H1 (cell line): Measurements from ENCODE around the gene NKX2-4. TPM values are rescaled to one million over a fixed set of nuclear protein-coding genes. Genes with fewer than 3 reads are reported as not detected.

Source experiments
- CTCF ChIA-PET: fragments of 300-600 bp; sonication (Branson Sonifier 250); formaldehyde crosslinking; loops from one replicate; lab custom pipeline; 2021; ENCODE audit not compliant: partially characterized antibody; lab: Charles Lee
- POLR2A ChIA-PET: fragments of 300-600 bp; sonication (Branson Sonifier 250); formaldehyde crosslinking; loops from one replicate; lab custom pipeline; 2021; ENCODE audit warnings: inconsistent platforms; ENCODE audit not compliant: partially characterized antibody; lab: Charles Lee
- DNase-seq, 2 experiments: peaks; one replicate each; pipeline versions ENCODE4 v3.0.0 to v3.0.0-alpha.2; 2010 to 2022; ENCODE audit warnings: low spot score in 2 of 2, low read depth in 1 of 2, mixed read lengths in 1 of 2
- FAIRE-seq: peaks from 2 replicates; lab custom pipeline; 2011; peaks lifted over from hg19 to GRCh38; lab: Jason Lieb, UNC
- H2AFZ ChIP-seq: 2 replicates; pipeline ENCODE4 v1.8.1; 2012; ENCODE audit warnings: low read length, inconsistent platforms
- H2AK5ac ChIP-seq: 2 replicates; pipeline ENCODE4 v1.6.1; 2013; ENCODE audit warnings: low read depth, low read length
- H2BK120ac ChIP-seq: replicated peaks from 2 replicates; pipeline ENCODE3; 2013; ENCODE audit warnings: low read depth, low read length, inconsistent platforms
- H2BK12ac ChIP-seq: 2 replicates; pipeline ENCODE4 v1.6.1; 2013; ENCODE audit warnings: low read depth, low read length
- H2BK15ac ChIP-seq: 2 replicates; pipeline ENCODE4 v1.6.1; 2013; ENCODE audit warnings: low read length
- H2BK20ac ChIP-seq: 2 replicates; pipeline ENCODE4 v1.6.1; 2013; ENCODE audit warnings: low read length
- H2BK5ac ChIP-seq: 2 replicates; pipeline ENCODE4 v1.6.1; 2013; ENCODE audit warnings: low read depth, low read length
- H3K14ac ChIP-seq: 2 replicates; pipeline ENCODE4 v1.6.1; 2013; ENCODE audit warnings: inconsistent platforms; ENCODE audit not compliant: insufficient read length
- H3K18ac ChIP-seq: 2 replicates; pipeline ENCODE4 v1.6.1; 2013; ENCODE audit warnings: low read length; ENCODE audit errors: extremely low read depth
- H3K23ac ChIP-seq: 2 replicates; pipeline ENCODE4 v1.6.1; 2013; ENCODE audit warnings: inconsistent platforms; ENCODE audit not compliant: insufficient read length
- H3K23me2 ChIP-seq: 2 replicates; pipeline ENCODE4 v1.6.1; 2013; ENCODE audit warnings: low read depth, low read length
- H3K27ac ChIP-seq: 2 replicates; pipeline ENCODE4 v1.6.1; 2011; ENCODE audit warnings: low read depth, low read length, inconsistent platforms
- H3K27me3 ChIP-seq, 4 experiments: replicated peaks in 1 of 4; 1 replicate in 1 of 4; 2 replicates in 3 of 4; pipeline versions ENCODE4 v1.6.1 to v1.8.1; 2011 to 2013; ENCODE audit warnings: low read length in 3 of 4, mild to moderate bottlenecking in 3 of 4, inconsistent platforms in 2 of 4, mixed read lengths in 2 of 4, moderate library complexity in 1 of 4; ENCODE audit not compliant: control insufficient read depth in 3 of 4, insufficient read depth in 3 of 4; ENCODE audit errors: extremely low read depth in 1 of 4
- H3K36me3 ChIP-seq, 4 experiments: 2 replicates each; pipeline versions ENCODE4 v1.6.1 to v1.8.1; 2011 to 2013; ENCODE audit warnings: mild to moderate bottlenecking in 4 of 4, low read length in 3 of 4, moderate library complexity in 2 of 4, control low read depth in 1 of 4, inconsistent platforms in 1 of 4; ENCODE audit not compliant: insufficient read depth in 4 of 4, control insufficient read depth in 2 of 4
- H3K4ac ChIP-seq: replicated peaks from 2 replicates; pipeline ENCODE3; 2013; ENCODE audit warnings: low read length, low read depth, mixed read lengths, inconsistent platforms; ENCODE audit not compliant: insufficient read length
- H3K4me1 ChIP-seq, 4 experiments: replicated peaks in 1 of 4; 1 replicate in 1 of 4; 2 replicates in 3 of 4; pipeline versions ENCODE4 v1.6.1 to v1.8.1; 2011 to 2013; ENCODE audit warnings: low read length in 3 of 4, inconsistent platforms in 2 of 4, mixed read lengths in 1 of 4; ENCODE audit not compliant: insufficient read depth in 4 of 4, control insufficient read depth in 3 of 4
- H3K4me2 ChIP-seq, 2 experiments: 2 replicates each; pipeline versions ENCODE4 v1.6.1 to v1.8.1; 2011 to 2013; ENCODE audit warnings: low read depth in 2 of 2, low read length in 2 of 2, control low read depth in 1 of 2, inconsistent platforms in 1 of 2, mild to moderate bottlenecking in 1 of 2; ENCODE audit not compliant: insufficient read depth in 1 of 2
- H3K4me3 ChIP-seq, 4 experiments: fragments of 200-600, 300-600 bp in 1 of 4; sonication (generic), shearing (Covaris generic), sonication (Bioruptor Twin) in 1 of 4; 2 replicates each; pipeline versions ENCODE4 v1.5.1 to v1.8.1; 2011 to 2016; ENCODE audit warnings: low read length in 4 of 4, low read depth in 3 of 4, control low read depth in 2 of 4, inconsistent platforms in 2 of 4, mild to moderate bottlenecking in 2 of 4, mixed read lengths in 1 of 4, moderate library complexity in 1 of 4; ENCODE audit not compliant: insufficient read depth in 2 of 4; ENCODE audit errors: extremely low read depth in 1 of 4
- H3K56ac ChIP-seq: replicated peaks from 2 replicates; pipeline ENCODE3; 2013; ENCODE audit warnings: low read depth, mild to moderate bottlenecking, mixed read lengths, low read length, inconsistent platforms; ENCODE audit not compliant: insufficient read length
- H3K79me1 ChIP-seq: 2 replicates; pipeline ENCODE4 v1.6.1; 2013; ENCODE audit warnings: low read depth, low read length, control low read depth
- H3K79me2 ChIP-seq, 2 experiments: 2 replicates each; pipeline versions ENCODE4 v1.6.1 to v1.8.1; 2012 to 2013; ENCODE audit warnings: low read length in 2 of 2, mild to moderate bottlenecking in 2 of 2, inconsistent platforms in 1 of 2; ENCODE audit not compliant: insufficient read depth in 2 of 2, control insufficient read depth in 1 of 2
- H3K9ac ChIP-seq, 4 experiments: replicated peaks in 1 of 4; 1 replicate in 1 of 4; 2 replicates in 3 of 4; pipeline versions ENCODE4 v1.6.1 to v1.8.1; 2011 to 2013; ENCODE audit warnings: low read depth in 3 of 4, low read length in 3 of 4, control low read depth in 2 of 4, mild to moderate bottlenecking in 2 of 4, moderate library complexity in 2 of 4, inconsistent platforms in 1 of 4; ENCODE audit errors: extremely low read depth in 1 of 4
- H3K9me3 ChIP-seq, 2 experiments: 2 replicates each; pipeline versions ENCODE4 v1.6.1 to v1.8.1; 2012 to 2013; ENCODE audit warnings: mild to moderate bottlenecking in 2 of 2, moderate library complexity in 2 of 2, control low read depth in 1 of 2, inconsistent platforms in 1 of 2, low read depth in 1 of 2, low read length in 1 of 2, mixed read lengths in 1 of 2; ENCODE audit not compliant: insufficient read depth in 2 of 2
- H4K20me1 ChIP-seq, 2 experiments: replicated peaks in 1 of 2; 2 replicates each; pipeline versions ENCODE3 to v1.8.1; 2011 to 2013; ENCODE audit warnings: inconsistent platforms in 2 of 2, low read length in 2 of 2, mild to moderate bottlenecking in 1 of 2; ENCODE audit not compliant: insufficient read depth in 2 of 2, control insufficient read depth in 1 of 2
- H4K5ac ChIP-seq: 2 replicates; pipeline ENCODE4 v1.6.1; 2013; ENCODE audit warnings: low read length, low read depth, mixed read lengths, inconsistent platforms; ENCODE audit not compliant: insufficient read length
- H4K8ac ChIP-seq: 2 replicates; pipeline ENCODE4 v1.8.0; 2013; ENCODE audit warnings: mild to moderate bottlenecking, moderate library complexity, low read length, inconsistent platforms; ENCODE audit not compliant: insufficient read depth; ENCODE audit errors: extremely low read depth
- H4K91ac ChIP-seq: replicated peaks from 2 replicates; pipeline ENCODE3; 2013; ENCODE audit warnings: low read length, mixed read lengths, inconsistent platforms; ENCODE audit not compliant: insufficient read length
- FOSL1 ChIP-seq: IDR thresholded peaks from 2 replicates; pipeline ENCODE4 v1.6.1; 2011; ENCODE audit warnings: mild to moderate bottlenecking, low read depth, low read length, moderate library complexity; ENCODE audit not compliant: insufficient read depth
- SIX5 ChIP-seq: IDR thresholded peaks from 2 replicates; pipeline ENCODE4 v1.6.1; 2011; ENCODE audit warnings: mild to moderate bottlenecking, low read depth, low read length
- SUZ12 ChIP-seq: fragments of 200-600 bp; sonication (generic); IDR thresholded peaks from 2 replicates; pipeline ENCODE4 v1.6.1; 2012; ENCODE audit warnings: mild to moderate bottlenecking, inconsistent platforms, low read length, moderate library complexity, mixed read lengths
- WGBS, 2 experiments: shearing (Covaris generic) in 1 of 2; methylation state at CpG; one replicate each; pipeline versions ENCODE4 v1.1.6 to v1.1.7; 2013 to 2015; ENCODE audit warnings: low lambda C conversion rate in 2 of 2, mixed read lengths in 2 of 2, inconsistent platforms in 1 of 2, low coverage in 1 of 2, missing lambda C conversion rate in 1 of 2; ENCODE audit not compliant: insufficient replicate concordance in 2 of 2, insufficient coverage in 1 of 2, insufficient read length in 1 of 2; ENCODE audit errors: extremely low coverage in 1 of 2, missing lambda C conversion rate in 1 of 2; 5-methylcytosine and 5-hydroxymethylcytosine counted together
- polyA plus RNA-seq, 7 experiments: library from polyadenylated mRNA; depleted of rRNA in 3 of 7; stranded (reverse) in 5 of 7; unstranded in 2 of 7; fragments of >200 nt in 5 of 7; fragments of 200-250 nt in 2 of 7; gene quantifications; 1 replicate in 5 of 7; 2 replicates in 1 of 7; 4 replicates in 1 of 7; pipeline versions ENCODE4 v1.2.1 to v1.2.3, GENCODE V29; 2011 to 2013; ENCODE audit warnings: missing spikeins in 2 of 7, mixed read lengths in 2 of 7
- total RNA-seq: library from RNA; stranded (reverse); fragmentation: NEBNext Ultra II Directional; extraction: Animal tissue kit (Norgen Biotek cat#: 25700); gene quantifications from 2 replicates; pipeline ENCODE4 v1.2.1, GENCODE V29; 2021

The NKX2-4 gene
- total and polyA plus RNA-seq, 2 of the 8 experiments (the other 6 are each of a cell fraction or from before 2014, with no cell fraction given), result 0.12 to 0.37 TPM

- Histone ChIP-seq H3K23me2 (no peaks in the 10 kb centered on the region), H3K4me2 (no peak overlapping the region), H3K9ac (no peak overlapping the region), H4K5ac (no peak overlapping the region), H2BK20ac (no peak overlapping the region), H2AFZ (no peak overlapping the region), H3K56ac (no peak overlapping the region), H3K9me3 (no peaks in the 10 kb centered on the region), H3K23ac (no peak overlapping the region), H3K27ac (no peak overlapping the region), H3K36me3 (peaks cover 0 to 9% (median 0%) of the 10 kb centered on the region in 4 experiments; a peak in 2 of 8 replicates), H2BK5ac (no peak overlapping the region), H3K18ac (no peak overlapping the region), H4K8ac (no peak overlapping the region), H2BK120ac (no peak overlapping the region), H4K20me1 (peaks cover 8 to 10% of the 10 kb centered on the region in 2 experiments), H4K91ac (no peak overlapping the region), H3K79me1 (peaks cover 6% of the 10 kb centered on the region; the same call in 1 of the 2 replicates), H3K79me2 (peaks cover 0 to 67% of the 10 kb centered on the region in 2 experiments; a peak in 2 of 4 replicates), H2AK5ac (no peak overlapping the region), H2BK12ac (no peak overlapping the region), H3K4me3 (no peak overlapping the region), H3K4me1 (no peaks in the 10 kb centered on the region), H3K14ac (no peak overlapping the region), H3K4ac (no peak overlapping the region), H2BK15ac (no peak overlapping the region), H3K27me3 (no peaks in the 10 kb centered on the region)
- CTCF ChIA-PET, result interaction anchor here (0.6 to 1.8 kb wide), 3 partner anchors 74 to 131 kb away, joined by 3 to 5 read pairs (median 3); no protein-coding TSS in a partner anchor
- TF ChIP-seq SIX5, result no peak
- TF ChIP-seq SUZ12, result no peak
- no peak for TF ChIP-seq FOSL1
- DNase-seq (no peak), FAIRE-seq (no peak)
- POLR2A ChIA-PET, result no interaction called here
- WGBS, 2 experiments, result 73% methylated on average over 3 of the region's 3 CpGs; no CpG with 5 or more reads in 1 of the 2 experiments
Observed at GRCh38 chr20:21376626-21377025, 20.7 kb downstream of the NKX2-4 start.
